ENCODE results near the gene DCXR.

GRCh38 chr17:82033359-82034085 is 4.0 kb downstream of the DCXR start:
- no peak for TF ChIP-seq POLR2AphosphoS5 (IDR thresholded peaks at IDR 0.05)
- TF ChIP-seq POLR2A (IDR thresholded peaks at IDR 0.05): no peak

Data from upper lobe of left lung (tissue), 4 donors.